HG02610 (cell line): ENCODE measurements around the gene FICD.
"Not testable (repeated sequence)": the region's sequence is repeated elsewhere in the genome, so short reads cannot be mapped to it uniquely, and the experiment has no call there.

Source experiments
- ATAC-seq: cut with Tn5 transposase; IDR thresholded peaks from one replicate; pipeline ENCODE4 v1.9.1; 2021; ENCODE audit warnings: mild to moderate bottlenecking, moderate library complexity; ENCODE audit not compliant: unreplicated experiment

FICD gene

DNA sequence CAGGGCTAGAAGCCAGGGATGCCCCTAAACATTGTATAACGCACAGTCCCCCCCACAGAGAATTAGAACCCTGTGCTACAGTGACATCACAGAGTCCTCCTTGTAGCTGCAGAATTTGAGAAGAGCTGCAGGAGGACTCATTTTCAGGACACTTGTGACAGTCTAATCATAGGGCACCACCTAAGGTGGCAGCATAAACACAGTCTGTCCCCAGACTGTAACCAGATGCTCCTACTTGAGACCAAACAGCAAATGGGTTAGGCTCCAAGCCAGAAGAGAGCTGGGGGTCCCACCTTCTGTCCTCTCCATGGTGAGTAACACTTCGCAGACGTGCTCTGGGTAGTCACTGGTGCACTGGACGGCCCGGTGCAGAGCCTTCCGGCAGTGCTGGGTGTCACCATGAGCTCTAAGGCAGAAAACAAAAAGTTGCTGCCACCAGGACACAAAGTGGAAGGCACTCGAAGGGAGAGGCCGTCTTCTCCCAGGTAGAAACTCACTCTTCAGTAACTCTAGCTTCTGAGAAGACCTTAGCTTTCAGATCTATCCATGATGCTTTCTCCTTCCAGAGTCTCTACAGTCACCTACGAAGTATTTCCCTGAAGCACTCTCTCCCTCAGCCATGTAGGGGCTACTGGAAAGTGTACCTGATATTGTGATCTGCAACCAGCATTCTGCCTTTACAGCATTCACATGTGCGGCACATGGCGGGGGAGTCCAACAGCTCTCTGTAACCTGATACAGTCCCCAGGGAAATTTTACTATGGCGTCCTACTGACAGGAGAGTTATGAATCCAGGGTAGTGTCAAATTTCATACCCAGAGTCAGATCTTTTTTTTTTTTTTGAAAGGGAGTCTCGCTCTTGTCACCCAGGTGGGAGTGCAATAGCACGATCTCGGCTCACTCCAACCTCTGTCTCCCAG is 17.1 kb downstream of the FICD start:
- ATAC-seq, result no peak

DNA sequence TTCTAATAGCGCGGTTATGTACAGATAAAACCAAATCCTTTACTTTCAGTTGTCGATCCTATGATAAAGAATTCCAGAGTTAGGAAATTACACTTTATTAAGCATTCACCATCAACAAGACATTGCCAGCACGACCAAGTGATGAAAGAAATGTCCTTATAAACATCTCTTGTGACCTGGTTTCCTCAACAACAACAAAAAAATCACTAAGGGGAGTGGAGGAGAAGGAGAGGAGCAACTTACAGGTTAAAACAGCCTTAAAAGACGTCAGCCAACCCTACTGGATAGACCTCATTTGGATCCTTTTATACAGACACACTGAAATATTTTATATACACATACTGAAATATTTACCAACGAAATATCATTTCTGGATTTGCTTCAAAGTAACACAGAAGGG is 23.1 kb downstream of the FICD start:
- no peak for ATAC-seq

- ATAC-seq, result no peak
These were observed 23.6 kb downstream of the FICD start for GRCh38 chr12:108538616-108539195.

- no peak for ATAC-seq
These were observed 27.2 kb downstream of the FICD start for GRCh38 chr12:108542320-108542719.

- no peak for ATAC-seq
These were observed 28.6 kb downstream of the FICD start for GRCh38 chr12:108543652-108544051.

DNA sequence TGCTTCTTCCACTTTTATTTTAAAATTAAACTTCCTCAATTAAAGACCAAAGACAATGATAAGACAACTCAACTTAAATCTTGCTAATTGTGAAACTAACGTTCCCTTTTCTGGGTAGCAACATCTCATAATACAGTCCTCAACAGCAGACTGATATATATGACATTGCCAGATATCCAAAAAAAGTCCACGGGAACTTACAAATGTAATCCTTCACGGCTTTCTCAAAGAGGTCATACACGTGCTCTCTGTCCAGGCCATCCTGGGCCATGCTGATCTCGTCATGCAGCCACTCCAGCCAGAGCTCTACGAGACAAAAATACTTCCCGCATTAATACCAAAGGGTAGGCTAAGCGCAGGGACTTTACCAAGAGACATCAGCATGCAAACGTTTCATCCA is 32.6 kb downstream of the FICD start:
- no peak for ATAC-seq

GRCh38 chr12:108548954-108549521 is 34.0 kb downstream of the FICD start:
- ATAC-seq, result no peak

- no peak for ATAC-seq
These were observed 36.5 kb downstream of the FICD start for GRCh38 chr12:108551535-108551934.

DNA sequence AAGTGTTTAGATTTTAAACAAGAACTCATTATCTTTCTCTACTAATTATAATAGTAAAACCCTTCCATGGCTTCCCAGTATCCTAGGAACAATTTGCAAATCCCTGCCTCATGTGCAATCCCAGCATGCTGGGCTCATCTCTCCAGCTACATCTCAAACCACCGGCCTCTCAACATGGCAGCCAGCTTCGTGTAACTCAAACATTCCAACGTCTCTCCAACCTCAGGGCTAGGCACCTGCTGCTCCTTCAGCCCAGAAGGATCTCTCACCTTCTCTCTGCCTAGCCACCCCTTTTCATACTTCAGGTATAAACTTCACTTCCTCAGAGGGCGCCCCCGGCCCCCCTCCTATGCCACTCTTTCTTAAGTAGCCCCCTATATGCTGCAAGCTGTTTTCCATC is 38.7 kb downstream of the FICD start:
- ATAC-seq, result no peak

DNA sequence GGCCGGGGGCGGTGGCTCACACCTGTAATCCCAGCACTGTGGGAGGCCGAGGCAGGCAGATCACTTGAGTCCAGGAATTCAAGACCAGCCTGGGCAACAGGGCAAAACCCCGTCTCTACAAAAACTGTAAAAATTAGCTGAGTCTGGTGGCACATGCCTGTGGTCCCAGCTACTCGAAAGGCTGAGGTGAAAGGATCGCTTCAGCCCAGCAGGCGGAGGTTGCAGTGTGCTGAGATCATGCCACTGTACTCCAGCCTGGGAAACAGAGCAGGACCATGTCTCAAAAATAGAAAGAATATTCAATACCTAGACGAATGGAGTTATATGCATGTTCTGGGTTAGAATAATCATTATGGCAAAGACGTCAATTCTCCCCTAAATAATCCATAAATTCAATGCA is 40.3 kb downstream of the FICD start:
- ATAC-seq, result not testable (repeated sequence)

GRCh38 chr12:108559007-108559655 is 44.1 kb downstream of the FICD start:
- no peak for ATAC-seq

- ATAC-seq, result no peak
These were observed 44.7 kb downstream of the FICD start for GRCh38 chr12:108559748-108560147.

- no peak for ATAC-seq
These were observed 45.2 kb downstream of the FICD start for GRCh38 chr12:108560321-108560721.

DNA sequence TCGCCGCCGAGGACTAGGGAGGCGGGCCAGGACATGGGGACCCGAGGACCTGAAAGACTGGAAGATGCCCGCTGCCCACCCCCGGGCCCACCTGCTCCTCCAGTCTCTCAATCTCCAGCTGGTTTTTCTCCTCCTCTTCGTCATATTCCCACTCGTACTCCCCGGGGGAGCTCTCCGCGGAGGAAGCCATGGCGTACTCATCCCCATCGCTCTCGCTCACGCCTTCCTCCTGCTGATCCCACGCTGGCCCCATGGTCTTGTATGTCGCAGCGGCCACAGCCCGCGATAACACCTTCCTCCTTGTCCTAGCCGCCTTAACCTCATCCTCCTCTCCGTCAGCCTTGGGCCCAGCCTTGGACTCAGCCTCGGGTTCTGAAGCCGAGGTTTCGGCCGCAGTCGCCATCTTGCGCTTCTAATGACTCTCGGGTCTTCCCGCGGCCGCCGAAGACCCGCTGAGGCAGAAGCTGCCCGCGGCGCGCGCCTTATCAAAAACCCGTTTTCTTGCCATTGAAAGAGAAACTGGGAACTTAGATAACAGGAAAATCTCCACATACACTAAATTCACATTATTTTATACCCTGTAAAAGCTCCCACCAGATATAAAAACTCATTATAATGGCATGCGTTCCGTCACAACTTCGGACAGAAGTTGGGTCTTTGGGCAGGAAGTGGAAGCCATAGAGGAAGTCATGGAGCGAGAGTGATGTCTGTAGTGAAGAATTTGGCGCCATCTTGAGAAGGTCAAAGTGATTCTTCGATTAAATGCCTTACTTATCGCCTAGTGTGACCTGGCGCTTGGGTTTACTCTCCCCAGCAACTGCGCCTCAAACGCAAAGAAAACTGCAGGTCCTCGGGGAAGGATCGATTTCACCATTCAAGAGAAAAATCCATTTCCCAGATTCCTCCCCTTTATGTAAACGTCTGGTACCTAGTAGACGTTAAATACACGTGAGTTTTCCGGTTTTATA is 46.0 kb downstream of the FICD start, which contains the start of gene SART3:
SART3 (minus strand) TSS at position 422 of the 968 bp plus-strand sequence; CDS start at position 403, 19 bp downstream.
- peak; percentile 42 for ATAC-seq

GRCh38 chr12:108561852-108562347 is 46.8 kb downstream of the FICD start:
- ATAC-seq, result no peak

GRCh38 chr12:108562348-108563135 is 47.5 kb downstream of the FICD start, which contains the start of gene ISCU:
Gene ISCU, plus strand, starts transcription at chr12:108562596. Its CDS starts 27 bp downstream, at chr12:108562623.
- ATAC-seq, result peak; percentile 53

GRCh38 chr12:108563136-108563803 is 48.2 kb downstream of the FICD start:
- peak; percentile 29 for ATAC-seq

DNA sequence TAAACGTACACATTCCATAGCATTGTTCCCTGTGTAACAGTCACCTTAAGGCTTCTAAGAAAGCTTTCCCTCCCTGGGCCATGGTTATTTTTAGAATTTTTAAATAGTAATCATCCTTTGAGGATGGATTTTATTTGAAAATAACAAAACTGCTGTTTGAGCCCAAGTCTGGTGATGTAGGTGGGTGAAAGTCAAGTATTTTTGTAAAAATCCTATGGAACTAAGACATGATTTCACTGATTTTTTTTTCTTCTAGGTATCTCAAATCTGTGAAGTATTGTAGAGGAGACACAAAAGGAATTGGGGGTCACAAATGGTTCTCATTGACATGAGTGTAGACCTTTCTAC is 48.7 kb downstream of the FICD start:
- ATAC-seq, result no peak

DNA sequence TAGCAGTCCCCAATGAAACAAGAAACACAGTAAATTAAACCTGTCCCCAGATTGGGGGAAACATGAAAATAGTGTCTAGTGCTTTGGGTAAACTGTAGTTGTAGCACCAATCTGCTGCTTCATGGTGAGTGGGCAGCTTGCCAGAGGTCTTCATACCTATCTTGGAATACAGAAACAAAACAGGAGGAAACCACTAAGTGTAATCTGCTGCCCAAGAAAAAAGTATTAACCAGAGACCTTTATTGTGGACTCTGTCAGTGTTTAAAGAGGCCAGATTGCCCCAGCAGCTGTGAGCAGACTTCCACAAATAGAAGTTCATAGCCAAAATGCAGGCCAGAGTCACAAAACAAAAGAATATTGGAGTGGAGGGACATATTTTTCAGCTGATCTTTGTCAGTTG is 49.6 kb downstream of the FICD start:
- ATAC-seq, result no peak
